HEK293 (cell line): ENCODE results near the gene CREBBP.

Experiments used
- KLF16 ChIP-seq: fragments of 450-650 bp; formaldehyde crosslinking; IDR thresholded peaks from 2 replicates; pipeline ENCODE4 v1.5.1; 2017; ENCODE audit warnings: missing biosample characterization, missing genetic modification characterization
- ZBTB17 ChIP-seq: fragments of 450-650 bp; formaldehyde crosslinking; IDR thresholded peaks from 2 replicates; pipeline ENCODE4 v1.5.1; 2016; ENCODE audit warnings: missing biosample characterization, missing genetic modification characterization
- ZEB2 ChIP-seq: fragments of 450-650 bp; formaldehyde crosslinking; IDR thresholded peaks from 2 replicates; pipeline ENCODE4 v1.5.1; 2016; ENCODE audit warnings: missing biosample characterization, missing genetic modification characterization
- ZNF121 ChIP-seq: fragments of 450-650 bp; formaldehyde crosslinking; IDR thresholded peaks from 2 replicates; pipeline ENCODE4 v1.5.1; 2016; ENCODE audit warnings: missing biosample characterization, missing genetic modification characterization
- ZNF350 ChIP-seq: fragments of 450-650 bp; formaldehyde crosslinking; IDR thresholded peaks from 2 replicates; pipeline ENCODE4 v1.5.0; 2017; ENCODE audit warnings: missing biosample characterization, mild to moderate bottlenecking, missing genetic modification characterization
- ZNF692 ChIP-seq: fragments of 450-650 bp; formaldehyde crosslinking; IDR thresholded peaks from 2 replicates; pipeline ENCODE4 v1.5.1; 2016; ENCODE audit warnings: missing biosample characterization, missing genetic modification characterization
- TF ChIP-seq, protein P1 (sequence below): fragments of 450-650 bp; formaldehyde crosslinking; IDR thresholded peaks from 2 replicates; pipeline ENCODE4 v1.5.1; 2016; ENCODE audit warnings: missing biosample characterization, missing genetic modification characterization
- TF ChIP-seq, protein P2 (sequence below): fragments of 450-650 bp; formaldehyde crosslinking; IDR thresholded peaks from 2 replicates; pipeline ENCODE4 v1.5.1; 2016; ENCODE audit warnings: missing biosample characterization, missing genetic modification characterization

GRCh38 chr16:3810818-3811217, 69.7 kb downstream of the CREBBP start:
- TF ChIP-seq, protein P1, sequence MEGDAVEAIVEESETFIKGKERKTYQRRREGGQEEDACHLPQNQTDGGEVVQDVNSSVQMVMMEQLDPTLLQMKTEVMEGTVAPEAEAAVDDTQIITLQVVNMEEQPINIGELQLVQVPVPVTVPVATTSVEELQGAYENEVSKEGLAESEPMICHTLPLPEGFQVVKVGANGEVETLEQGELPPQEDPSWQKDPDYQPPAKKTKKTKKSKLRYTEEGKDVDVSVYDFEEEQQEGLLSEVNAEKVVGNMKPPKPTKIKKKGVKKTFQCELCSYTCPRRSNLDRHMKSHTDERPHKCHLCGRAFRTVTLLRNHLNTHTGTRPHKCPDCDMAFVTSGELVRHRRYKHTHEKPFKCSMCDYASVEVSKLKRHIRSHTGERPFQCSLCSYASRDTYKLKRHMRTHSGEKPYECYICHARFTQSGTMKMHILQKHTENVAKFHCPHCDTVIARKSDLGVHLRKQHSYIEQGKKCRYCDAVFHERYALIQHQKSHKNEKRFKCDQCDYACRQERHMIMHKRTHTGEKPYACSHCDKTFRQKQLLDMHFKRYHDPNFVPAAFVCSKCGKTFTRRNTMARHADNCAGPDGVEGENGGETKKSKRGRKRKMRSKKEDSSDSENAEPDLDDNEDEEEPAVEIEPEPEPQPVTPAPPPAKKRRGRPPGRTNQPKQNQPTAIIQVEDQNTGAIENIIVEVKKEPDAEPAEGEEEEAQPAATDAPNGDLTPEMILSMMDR (tag by site-specific recombination): no peak
- TF ChIP-seq ZEB2 (tag by site-specific recombination): no peak
- no peak for TF ChIP-seq KLF16 (tag by site-specific recombination)
- TF ChIP-seq, protein P2, sequence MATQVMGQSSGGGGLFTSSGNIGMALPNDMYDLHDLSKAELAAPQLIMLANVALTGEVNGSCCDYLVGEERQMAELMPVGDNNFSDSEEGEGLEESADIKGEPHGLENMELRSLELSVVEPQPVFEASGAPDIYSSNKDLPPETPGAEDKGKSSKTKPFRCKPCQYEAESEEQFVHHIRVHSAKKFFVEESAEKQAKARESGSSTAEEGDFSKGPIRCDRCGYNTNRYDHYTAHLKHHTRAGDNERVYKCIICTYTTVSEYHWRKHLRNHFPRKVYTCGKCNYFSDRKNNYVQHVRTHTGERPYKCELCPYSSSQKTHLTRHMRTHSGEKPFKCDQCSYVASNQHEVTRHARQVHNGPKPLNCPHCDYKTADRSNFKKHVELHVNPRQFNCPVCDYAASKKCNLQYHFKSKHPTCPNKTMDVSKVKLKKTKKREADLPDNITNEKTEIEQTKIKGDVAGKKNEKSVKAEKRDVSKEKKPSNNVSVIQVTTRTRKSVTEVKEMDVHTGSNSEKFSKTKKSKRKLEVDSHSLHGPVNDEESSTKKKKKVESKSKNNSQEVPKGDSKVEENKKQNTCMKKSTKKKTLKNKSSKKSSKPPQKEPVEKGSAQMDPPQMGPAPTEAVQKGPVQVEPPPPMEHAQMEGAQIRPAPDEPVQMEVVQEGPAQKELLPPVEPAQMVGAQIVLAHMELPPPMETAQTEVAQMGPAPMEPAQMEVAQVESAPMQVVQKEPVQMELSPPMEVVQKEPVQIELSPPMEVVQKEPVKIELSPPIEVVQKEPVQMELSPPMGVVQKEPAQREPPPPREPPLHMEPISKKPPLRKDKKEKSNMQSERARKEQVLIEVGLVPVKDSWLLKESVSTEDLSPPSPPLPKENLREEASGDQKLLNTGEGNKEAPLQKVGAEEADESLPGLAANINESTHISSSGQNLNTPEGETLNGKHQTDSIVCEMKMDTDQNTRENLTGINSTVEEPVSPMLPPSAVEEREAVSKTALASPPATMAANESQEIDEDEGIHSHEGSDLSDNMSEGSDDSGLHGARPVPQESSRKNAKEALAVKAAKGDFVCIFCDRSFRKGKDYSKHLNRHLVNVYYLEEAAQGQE (tag by site-specific recombination): no peak
- TF ChIP-seq ZNF121: no peak
- no peak for TF ChIP-seq ZNF350 (tag by site-specific recombination)
- no peak for TF ChIP-seq ZBTB17 (tag by site-specific recombination)
- no peak for TF ChIP-seq ZNF692
